ENCODE data around the gene IGSF11.

IGSF11 gene

GRCh38 chr3:119025171-119025795 is 9.4 kb downstream of the IGSF11 start:
- FAIRE-seq (no peak), DNase-seq (ENCODE audit: insufficient read length) (no peak)
- TF ChIP-seq POLR2AphosphoS5 (IDR thresholded peaks at IDR 0.05; ENCODE audit: low read depth, low read length) (no peak), TAF1 (IDR thresholded peaks at IDR 0.05; ENCODE audit: borderline replicate concordance, low read depth, low read length) (no peak), POLR2A (IDR thresholded peaks at IDR 0.05; ENCODE audit: low read depth, low read length) (no peak)

DNA sequence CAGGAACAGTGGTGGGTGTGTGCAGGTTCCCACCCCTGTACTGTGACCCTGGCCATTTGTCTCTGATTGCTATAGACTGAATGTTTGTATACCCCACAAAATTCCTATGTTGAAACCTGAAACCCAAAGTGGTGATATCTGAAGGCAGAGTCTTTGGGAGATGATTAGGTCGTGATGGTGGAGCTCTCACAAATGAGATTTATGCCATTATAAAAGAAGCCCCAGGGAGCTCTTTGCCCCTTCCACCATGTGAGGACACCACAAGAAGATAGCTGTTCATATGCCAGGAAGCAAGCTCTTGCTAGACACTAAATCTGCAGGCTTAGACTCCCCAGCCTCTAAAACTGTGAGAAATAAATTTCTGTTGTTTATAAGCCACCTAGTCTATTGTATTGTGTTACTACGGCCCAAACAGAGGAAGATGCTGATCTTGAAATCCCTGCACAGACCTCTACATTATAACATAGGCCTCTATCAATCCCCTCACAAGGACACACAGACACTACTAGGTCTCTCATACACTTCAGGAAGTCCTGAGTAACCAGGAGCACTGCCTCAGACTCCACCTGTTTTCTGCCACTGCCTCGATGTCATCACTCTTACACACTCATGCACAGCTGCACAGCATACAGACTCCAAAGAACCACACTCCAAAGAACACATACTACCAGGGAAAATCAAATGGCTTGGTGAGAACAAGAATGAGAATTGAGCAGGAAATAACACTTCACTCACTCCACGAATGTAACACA is 14.7 kb downstream of the IGSF11 start:
- FAIRE-seq: no peak
- no peak for TF ChIP-seq TAF1 (IDR thresholded peaks at IDR 0.05; ENCODE audit: borderline replicate concordance, low read depth, low read length)
- no peak for TF ChIP-seq POLR2AphosphoS5 (IDR thresholded peaks at IDR 0.05; ENCODE audit: low read depth, low read length)
- no peak for TF ChIP-seq POLR2A (IDR thresholded peaks at IDR 0.05; ENCODE audit: low read depth, low read length)
- DNase-seq (ENCODE audit: insufficient read length): no peak

- TF ChIP-seq TAF1 (IDR thresholded peaks at IDR 0.05; ENCODE audit: borderline replicate concordance, low read depth, low read length) (no peak), POLR2AphosphoS5 (IDR thresholded peaks at IDR 0.05; ENCODE audit: low read depth, low read length) (no peak), POLR2A (IDR thresholded peaks at IDR 0.05; ENCODE audit: low read depth, low read length) (no peak)
- DNase-seq (ENCODE audit: insufficient read length) (no peak), FAIRE-seq (no peak)
Observed at GRCh38 chr3:119018690-119019463, 15.8 kb downstream of the IGSF11 start.

- DNase-seq (ENCODE audit: insufficient read length): no peak
- TF ChIP-seq POLR2AphosphoS5 (IDR thresholded peaks at IDR 0.05; ENCODE audit: low read depth, low read length) (no peak), POLR2A (IDR thresholded peaks at IDR 0.05; ENCODE audit: low read depth, low read length) (no peak)
- FAIRE-seq: no peak
Observed at GRCh38 chr3:119015942-119016341, 18.7 kb downstream of the IGSF11 start.

- no peak for DNase-seq (ENCODE audit: insufficient read length)
- TF ChIP-seq POLR2A (IDR thresholded peaks at IDR 0.05; ENCODE audit: low read depth, low read length) (no peak), POLR2AphosphoS5 (IDR thresholded peaks at IDR 0.05; ENCODE audit: low read depth, low read length) (no peak), TAF1 (IDR thresholded peaks at IDR 0.05; ENCODE audit: borderline replicate concordance, low read depth, low read length) (no peak)
- no peak for FAIRE-seq
Observed at GRCh38 chr3:119013951-119014350, 20.7 kb downstream of the IGSF11 start.

- DNase-seq (ENCODE audit: insufficient read length) (no peak), FAIRE-seq (no peak)
- no peak for TF ChIP-seq POLR2AphosphoS5 (IDR thresholded peaks at IDR 0.05; ENCODE audit: low read depth, low read length)
Observed at GRCh38 chr3:119011528-119011927, 23.1 kb downstream of the IGSF11 start.

DNA sequence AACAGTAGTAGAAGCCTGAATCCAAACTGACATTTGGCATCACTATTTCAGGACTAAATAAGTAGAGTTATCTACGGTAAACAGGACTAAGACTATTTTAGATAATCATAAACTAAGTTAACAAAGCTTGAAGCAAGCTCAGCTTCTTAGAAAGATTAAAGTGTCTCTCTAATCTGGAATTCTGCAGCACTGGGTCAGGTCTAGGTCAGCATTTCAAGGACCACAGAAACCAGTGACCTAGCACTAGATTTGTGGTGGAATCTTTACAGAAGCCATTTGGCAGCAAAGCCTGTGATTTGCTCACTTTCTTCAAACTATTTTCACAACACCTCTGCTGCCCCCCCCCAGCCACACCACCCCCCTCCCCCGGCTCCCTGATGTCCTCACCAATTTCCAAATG is 37.5 kb downstream of the IGSF11 start:
- no peak for FAIRE-seq
- TF ChIP-seq POLR2A (IDR thresholded peaks at IDR 0.05; ENCODE audit: low read depth, low read length) (no peak), TAF1 (IDR thresholded peaks at IDR 0.05; ENCODE audit: borderline replicate concordance, low read depth, low read length) (no peak), POLR2AphosphoS5 (IDR thresholded peaks at IDR 0.05; ENCODE audit: low read depth, low read length) (no peak)

GRCh38 chr3:118991775-118992174 is 42.9 kb downstream of the IGSF11 start:
- no peak for FAIRE-seq
- DNase-seq (ENCODE audit: insufficient read length): no peak
- TF ChIP-seq TAF1 (IDR thresholded peaks at IDR 0.05; ENCODE audit: borderline replicate concordance, low read depth, low read length) (no peak), POLR2A (IDR thresholded peaks at IDR 0.05; ENCODE audit: low read depth, low read length) (no peak), POLR2AphosphoS5 (IDR thresholded peaks at IDR 0.05; ENCODE audit: low read depth, low read length) (no peak)

More for the DNA sequence above, 37.5 kb downstream of the IGSF11 start:
- DNase-seq (ENCODE audit: insufficient read length): no peak

DNA sequence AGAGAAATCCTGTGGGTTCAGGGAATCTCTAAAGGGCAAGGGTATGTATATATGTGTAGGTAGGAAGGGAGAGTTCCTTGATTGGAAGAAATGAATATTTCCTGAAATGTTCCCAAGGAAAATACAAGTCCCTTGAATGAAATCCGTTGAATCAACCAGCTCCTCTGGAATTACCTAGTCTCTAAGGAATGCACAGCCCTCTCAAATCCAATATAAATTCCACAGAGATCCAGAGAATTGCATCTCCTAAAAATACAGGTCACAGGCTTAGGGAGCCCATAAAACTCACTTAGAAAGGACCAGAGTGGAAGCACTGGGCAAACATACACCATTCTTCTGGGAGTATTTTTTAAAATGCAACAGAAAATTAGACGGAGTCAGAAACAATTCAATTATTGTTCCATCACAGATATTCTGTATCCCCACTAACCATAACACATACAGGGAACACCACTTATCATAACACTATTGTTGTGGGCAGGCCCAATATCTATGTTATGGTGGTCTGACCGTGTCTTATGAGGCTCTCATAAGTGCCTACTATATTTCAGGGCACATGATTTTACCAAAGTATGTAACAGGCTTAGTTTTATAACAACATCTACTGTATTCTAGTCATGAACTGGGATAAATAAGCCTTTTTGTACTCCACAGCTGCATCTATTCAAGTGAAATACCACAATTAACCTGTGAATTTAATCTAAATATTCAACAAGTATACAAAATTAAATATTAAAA is 43.7 kb downstream of the IGSF11 start:
- TF ChIP-seq POLR2A (IDR thresholded peaks at IDR 0.05; ENCODE audit: low read depth, low read length) (no peak), POLR2AphosphoS5 (IDR thresholded peaks at IDR 0.05; ENCODE audit: low read depth, low read length) (no peak), TAF1 (IDR thresholded peaks at IDR 0.05; ENCODE audit: borderline replicate concordance, low read depth, low read length) (no peak)
- DNase-seq (ENCODE audit: insufficient read length) (no peak), FAIRE-seq (no peak)

- FAIRE-seq (no peak), DNase-seq (ENCODE audit: insufficient read length) (no peak)
Observed at GRCh38 chr3:118988198-118989130, 46.2 kb downstream of the IGSF11 start.

More at GRCh38 chr3:118988198-118989130, 46.2 kb downstream of the IGSF11 start:
- TF ChIP-seq POLR2A (IDR thresholded peaks at IDR 0.05; ENCODE audit: low read depth, low read length) (no peak), POLR2AphosphoS5 (IDR thresholded peaks at IDR 0.05; ENCODE audit: low read depth, low read length) (no peak), TAF1 (IDR thresholded peaks at IDR 0.05; ENCODE audit: borderline replicate concordance, low read depth, low read length) (no peak)
